ENCODE results near the gene GSG1L2.

The GSG1L2 gene

DNA sequence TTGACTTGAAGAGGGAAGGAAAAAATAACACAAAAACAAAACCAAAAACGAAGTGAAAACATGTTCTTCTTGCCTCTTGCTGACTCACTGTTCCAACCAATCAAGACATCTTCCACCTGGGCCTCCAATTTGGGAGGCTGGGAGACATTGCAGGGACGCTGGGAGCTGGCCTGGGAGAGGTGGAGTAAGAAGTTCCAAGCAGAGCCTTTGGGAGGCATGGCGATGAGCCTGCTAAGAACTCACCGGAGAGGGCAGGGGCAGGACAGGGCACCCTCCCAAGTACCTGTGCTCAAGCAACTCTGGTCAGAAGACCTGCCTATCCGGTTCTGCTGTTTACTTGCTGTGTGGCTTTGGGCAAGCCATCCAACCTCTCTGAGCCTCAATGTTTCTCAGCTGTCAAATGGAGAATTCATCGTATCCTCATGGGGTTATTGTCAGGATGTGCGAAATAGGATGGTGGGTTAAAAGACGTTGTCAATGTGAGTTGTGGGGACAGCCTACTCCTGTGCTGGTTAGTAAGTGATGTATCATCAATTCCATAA is 3.0 kb upstream of the GSG1L2 start:
- DNase-seq: no peak

DNA sequence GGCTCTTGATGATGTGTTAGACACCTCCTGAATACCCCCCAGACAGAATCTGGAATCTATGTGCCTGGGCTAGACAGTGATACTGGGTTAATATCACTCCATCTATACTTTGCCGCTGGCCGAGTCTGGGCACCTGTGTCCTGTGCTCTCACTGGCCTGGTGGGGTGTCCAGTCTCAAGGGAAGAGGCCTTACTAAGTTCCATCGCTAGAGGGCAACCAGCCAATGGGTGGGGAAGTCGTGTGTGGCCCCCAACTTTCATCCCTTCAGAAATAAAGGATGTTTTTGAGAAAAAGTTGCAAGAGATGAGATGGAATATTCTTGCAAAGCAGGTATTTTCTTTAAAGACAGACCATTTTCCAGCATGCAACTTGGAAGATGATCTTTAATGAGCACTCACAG is 2.2 kb upstream of the GSG1L2 start:
- no peak for DNase-seq

DNA sequence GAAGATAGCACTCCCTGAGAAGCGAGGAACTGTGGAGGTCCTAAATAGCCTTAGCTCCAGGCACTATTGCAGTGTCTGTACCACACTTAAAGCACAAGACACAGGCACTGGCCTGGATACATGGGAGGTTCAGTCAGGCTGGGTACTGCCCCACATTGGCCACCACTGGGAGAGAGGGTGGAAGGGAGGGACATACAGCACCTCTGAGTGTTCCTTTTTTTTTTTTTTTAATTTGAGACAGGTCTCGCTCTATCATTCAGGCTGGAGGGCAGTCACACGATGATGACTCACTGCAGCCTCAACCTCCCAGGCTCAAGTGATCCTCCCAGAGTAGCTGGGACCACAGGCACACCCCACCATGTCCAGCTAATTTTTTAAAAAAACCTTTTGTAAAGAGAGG is 1.4 kb downstream of the GSG1L2 start:
- DNase-seq: no peak

DNA sequence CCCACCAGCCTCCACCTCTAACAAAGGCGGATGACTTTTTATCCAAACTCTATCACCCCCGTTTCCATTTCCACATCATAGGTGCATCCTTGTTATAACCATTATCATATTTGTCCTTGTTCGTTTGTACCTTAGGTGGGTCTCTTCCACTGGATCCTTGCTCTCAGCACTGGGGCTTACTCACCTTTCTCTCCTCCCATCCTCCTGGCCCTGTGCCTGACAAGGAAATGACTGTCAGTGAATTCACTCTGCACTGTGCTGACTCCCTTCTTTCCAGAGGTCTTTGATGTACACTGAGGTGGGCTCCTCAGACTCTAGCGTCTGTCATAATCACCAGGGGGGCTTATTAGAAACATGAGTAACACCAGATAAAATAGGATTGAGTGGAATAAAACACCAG is 3.1 kb downstream of the GSG1L2 start:
- peak; percentile 52 for DNase-seq

DNA sequence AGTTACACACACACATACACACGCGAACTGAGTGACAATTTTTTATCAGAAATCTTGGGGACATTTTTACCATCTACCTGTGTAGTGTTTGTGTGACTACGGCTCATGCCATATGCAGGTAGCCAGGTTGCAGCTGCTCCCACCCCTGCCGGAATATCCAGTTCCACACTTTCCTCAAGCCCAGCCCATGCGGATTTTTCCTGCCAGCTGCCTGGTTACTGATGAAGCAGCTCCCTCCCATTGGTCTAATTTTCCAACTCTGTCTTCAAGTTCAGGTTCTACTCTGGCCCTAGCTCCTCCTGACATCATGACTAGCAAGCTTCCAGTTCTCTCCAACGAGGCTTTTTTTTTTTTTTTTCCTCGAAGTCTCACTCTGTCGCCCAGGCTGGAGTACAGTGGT is 4.8 kb downstream of the GSG1L2 start:
- DNase-seq: peak; percentile 45

DNA sequence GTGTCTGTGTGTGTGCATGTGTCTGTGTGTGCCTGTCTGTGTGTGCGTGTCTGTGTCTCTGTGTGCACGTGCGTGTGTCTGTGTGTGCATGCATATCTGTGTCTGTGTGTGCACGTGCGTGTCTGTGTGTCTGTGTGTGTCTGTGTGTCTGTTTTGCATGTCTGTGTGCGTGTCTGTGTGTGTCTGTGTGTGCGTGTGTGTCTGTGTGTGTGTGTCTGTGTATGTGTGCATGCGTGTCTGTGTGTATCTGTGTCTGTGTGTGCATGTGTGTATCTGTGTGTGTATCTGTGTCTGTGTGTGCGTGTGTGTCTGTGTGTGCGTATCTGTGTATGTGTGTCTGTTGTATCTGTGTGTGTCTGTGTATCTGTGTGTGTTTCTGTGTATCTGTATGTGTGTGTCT is 5.4 kb downstream of the GSG1L2 start:
- no peak for DNase-seq

DNA sequence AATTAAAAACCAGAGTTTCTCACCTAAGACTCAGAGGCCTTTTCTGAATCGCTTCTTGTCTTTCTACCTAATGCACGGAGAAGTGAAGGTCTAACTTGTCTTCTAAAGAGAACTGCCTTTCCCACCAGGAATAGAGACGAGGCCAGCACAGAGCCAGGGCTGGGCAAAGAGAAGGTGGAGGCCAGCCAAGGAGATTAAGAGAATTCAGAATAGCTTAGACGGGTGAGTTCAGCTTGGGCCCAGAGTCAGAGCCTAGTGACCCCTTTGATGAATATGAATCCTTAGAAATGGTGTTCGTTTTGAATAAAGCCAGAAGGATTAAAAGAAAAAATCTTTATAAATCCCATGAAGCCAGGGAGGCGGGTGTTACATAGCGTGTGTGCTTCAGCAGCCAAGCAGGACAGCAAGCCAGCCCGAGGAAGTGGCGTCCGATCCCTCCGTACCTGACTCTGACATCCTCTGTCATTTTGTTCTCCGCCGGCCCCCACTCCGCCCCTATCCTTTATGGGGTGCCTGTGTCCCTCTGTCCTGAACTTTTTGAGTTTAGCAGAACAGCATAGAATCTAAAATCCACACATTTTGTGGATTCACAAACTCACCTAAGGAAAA is 7.4 kb downstream of the GSG1L2 start:
- DNase-seq: no peak

DNA sequence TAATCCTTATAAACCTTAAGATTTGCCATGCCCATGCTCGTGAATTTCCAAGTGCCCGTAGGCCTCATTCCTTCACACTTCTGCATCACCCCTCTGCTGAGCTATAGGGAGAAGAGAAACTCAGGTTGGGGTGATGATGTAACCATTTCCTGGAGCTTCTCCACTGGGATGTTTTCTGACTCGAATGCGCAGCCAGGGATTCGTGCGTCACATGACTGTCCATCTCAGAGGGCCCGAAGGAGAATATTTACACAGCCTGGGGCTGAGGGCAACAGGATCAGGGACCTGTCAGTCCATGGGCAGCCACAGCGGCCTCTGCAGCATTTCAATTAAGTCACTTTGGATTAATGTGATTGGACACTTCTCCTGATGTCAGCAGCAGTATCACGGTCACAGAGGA is 8.7 kb downstream of the GSG1L2 start:
- no peak for DNase-seq

DNA sequence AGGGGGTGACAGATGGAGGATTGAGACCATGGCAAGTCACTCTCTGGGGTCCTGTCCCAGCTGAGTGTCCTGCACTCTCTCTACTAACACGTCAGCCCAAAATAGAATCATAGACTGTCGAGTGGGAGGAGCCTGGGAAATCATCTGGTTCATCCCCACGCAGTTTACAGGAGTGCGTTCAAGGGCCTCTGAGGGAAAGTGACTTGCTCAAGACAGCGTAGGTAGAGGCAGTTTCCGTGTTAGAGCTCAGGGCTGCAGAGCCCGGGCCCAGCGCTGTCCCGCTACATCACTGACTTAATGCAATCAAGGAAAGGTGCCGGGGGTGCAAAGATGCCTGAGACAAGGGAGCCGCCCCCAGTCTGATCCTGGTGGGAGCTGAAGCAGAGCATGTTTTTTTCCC is 10.3 kb downstream of the GSG1L2 start:
- DNase-seq: no peak

DNA sequence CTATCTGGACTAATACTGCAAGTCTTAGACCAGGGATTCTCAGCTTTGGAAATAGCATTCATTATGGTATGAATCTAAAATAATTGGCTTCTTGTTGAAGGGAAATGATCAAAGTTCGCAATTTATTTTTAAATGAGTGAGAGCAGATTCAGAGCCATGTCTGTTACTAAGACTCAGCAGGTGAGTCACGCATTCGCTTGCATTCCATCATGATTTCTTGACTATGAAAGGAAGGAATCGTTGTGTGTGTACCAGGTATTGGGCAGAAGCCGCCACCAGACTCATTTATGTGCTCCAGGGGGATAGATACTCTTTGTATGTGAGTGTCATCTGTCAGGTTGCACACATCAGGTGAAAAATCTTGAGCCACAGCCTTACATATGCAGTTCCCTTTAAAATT is 10.8 kb downstream of the GSG1L2 start:
- DNase-seq: no peak

DNA sequence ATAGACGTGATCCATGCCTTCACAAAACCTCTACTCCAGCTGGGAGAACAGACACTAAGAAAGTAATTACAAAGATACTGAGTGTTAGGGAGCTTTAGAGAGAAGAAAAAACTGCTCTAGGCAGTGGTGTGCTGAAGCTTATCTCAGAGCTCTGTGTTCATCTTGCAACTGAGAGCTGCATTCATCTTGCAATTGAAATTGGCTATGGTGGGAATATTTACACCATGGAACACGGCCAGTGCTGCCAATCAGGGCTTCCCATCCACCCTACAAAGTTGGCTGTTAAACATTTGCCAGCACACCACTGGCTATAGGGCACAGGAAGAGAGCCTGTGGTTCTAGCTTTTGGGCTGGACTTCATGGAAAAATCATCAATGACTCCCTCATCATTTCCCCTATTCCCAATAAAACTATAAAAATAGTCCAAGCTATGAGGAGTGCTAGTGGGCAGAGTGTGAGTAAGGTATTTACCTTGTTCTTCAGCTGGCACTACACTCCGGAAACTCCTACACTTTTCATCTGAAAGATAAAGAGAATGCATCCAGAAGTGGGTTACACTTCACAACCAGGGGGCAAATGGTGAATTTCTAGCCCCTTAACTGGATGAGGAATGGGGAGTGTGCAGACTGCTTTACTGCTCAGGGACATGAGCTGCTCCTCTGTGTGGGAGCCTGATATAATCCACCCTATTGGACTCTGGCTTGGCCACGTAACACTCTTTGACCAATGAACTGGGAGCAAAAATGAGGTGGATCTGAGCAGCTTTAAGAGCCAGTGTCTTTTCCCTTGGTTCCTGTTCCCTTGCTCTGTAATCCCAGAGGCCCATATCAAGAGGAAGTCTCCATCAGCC is 11.6 kb downstream of the GSG1L2 start:
- no peak for DNase-seq

DNA sequence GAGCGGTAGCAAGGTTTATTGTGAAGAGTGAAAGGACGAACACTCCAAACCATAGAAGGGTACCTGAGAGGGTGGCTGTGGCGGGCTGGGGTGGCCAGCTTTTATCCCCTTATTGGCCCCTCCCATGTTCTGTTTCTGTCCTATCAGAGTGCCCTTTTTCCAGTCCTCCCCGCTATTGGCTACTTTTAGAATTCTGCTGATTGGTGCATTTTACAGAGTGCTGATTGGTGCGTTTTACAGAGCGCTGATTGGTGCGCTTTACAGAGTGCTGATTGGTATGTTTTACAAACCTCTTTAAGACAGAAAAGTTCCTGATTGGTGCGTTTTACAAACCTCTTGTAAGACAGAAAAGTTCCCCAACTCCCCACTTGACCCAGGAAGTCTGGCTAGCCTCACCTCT is 12.5 kb downstream of the GSG1L2 start:
- no peak for DNase-seq

DNA sequence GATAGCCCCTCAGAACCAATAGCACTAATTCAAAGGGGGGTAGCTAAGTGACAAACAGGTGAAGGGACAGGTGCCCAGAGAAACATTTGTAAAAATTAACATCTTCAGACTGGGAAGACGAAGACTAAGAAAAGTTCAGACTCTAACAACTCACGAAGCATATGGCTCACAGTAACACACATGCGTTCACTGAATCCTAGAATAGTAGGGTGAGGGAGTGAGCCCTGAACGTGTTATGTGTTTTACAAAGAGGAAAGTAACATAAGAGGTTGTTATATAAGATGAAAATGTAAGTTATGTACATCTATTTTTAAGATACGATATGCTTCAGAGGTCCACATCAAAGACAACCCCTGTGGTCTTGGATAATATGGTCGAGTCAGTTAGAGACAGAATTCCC is 15.2 kb downstream of the GSG1L2 start:
- DNase-seq: no peak

DNA sequence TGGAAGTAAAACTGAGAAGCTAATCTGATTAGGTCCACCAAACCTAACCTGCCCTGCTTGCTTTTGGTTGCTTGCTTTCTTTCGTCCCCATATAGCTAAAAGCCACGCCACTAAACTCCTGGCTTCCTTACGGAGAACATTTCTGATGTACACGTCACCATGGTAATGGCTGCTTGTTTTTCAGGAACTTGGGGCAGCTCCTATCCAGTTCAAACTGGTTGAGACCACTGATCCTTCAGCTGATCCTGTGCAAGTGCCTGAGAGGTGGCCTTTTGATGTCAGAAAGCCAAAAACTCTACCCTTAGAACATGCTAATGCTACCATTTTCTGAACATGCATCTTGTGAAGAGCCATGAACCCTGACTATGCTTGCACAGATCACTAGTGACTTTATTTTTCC is 16.1 kb downstream of the GSG1L2 start:
- no peak for DNase-seq

DNA sequence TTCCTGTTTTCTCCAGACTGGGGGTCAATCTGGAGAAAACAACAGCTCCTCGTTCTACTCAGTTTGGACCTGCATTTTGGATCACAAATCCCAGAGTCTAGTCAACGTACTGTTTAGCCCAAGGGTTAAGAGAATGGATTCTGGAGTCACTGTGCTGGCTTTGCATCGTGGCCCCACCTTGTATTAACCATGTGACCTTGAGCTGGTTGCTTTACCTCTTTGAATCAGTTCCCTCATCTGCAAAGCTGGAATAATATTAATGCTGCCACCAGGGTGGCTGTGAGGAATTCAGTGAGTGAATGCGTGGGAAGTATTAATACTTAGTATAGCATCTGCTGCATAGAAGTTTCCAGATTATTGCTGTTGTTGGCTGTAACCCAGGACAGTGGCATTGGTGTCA is 19.2 kb downstream of the GSG1L2 start:
- DNase-seq: no peak

DNA sequence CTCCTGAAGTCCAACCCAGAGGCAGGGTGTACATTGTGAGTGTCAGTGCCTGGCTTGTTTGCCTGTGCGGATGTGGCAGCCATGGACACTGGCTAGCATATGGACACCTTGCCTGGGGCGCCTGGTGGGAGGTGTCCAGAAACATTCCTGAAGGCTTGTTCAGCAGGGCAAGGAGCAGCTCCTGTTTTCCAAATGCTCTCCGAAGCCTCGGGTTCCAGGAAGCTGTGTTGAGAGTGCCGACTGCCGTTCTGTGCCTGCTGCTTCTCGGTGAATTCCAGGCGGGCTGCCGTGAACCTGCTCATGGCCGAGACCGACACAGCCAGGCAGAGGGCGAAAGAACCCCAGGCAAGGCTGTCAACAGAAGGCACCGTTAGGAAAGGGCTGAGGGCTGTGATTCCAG is 19.6 kb downstream of the GSG1L2 start:
- DNase-seq: no peak

DNA sequence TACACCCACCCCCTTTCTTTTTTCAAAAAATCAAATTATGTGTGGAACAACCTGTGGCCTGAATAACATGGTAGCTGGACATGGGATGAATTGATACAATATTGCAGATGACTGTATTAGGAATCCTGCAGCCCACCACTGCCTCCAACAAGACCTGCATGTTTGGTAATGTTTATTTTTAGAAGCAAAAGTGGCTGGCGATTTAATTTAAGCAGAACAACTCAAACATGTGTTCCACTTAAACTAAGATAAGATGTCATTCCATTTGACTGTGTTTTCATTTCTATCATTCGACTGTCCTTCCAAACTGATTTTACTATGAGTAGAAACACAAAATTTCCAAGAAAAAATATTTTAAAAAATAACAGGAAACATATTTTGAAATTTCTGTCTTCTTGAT is 20.4 kb downstream of the GSG1L2 start:
- DNase-seq: no peak

DNA sequence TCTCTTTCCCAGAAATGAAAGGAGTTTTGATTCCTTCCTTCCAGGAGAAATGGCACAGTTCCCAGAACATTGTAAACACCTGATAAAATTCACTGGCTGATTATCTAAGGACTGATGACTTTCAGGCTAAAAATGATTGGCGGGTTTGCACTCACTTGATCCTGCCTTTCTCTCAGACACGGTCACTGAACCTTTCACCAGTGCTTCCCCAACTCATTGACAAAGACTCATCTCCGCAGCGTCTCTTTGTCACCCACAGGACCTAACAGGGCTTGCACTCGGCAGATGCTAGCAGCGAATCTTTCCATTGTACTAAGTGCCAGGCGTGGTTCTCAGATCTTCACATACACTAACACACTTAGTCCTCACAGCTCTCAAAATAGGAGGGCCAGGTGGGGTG is 23.2 kb downstream of the GSG1L2 start:
- no peak for DNase-seq

DNA sequence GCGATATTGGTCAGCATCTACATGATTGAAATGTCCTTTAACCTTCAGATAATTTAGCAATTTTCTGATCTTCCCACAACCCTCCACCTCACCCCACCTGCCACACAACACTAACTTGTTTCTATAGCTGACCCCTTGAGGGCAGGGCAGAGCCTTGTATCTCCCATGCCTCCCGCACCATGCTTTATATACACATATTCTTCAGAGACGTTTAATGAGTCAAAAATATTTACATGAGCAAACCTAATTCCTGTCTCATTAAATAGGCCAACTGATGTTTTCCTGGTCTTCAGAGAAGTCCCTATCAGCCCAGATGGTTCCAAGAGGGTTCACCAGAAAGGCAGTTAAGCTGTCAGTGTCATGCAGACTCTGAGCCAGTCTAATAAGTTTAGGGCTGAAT is 23.9 kb downstream of the GSG1L2 start:
- no peak for DNase-seq

DNA sequence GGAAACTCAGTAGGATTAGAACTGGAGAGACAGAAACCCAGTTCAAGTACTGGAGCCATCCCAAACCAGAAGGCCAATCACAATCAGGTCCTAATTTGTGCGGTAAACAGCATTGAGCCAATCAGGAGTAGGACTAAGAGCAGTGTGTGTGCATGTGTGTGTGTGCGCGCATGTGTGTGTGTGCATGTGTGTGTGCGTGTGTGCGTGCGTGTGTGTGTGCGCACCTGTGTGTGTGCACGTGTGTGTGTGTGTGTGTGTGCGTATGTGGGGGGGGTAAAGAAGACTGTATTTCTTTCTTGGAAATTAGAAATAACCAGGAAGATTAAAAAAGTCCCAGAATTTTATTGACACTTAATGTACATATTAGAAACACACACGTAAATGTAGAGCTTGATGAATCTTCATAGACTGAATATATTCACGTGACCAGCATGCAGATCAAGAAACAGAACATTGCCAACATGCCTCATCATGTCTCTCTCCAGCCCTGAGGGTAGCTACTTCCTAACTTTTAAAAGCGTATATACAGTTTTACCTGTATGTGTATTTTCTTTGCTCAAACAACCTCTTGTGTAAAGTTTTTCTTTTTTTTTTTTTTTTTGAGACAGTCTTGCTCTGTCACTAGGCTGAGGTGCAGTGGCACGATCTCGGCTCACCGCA is 29.6 kb downstream of the GSG1L2 start:
- DNase-seq: no peak

DNA sequence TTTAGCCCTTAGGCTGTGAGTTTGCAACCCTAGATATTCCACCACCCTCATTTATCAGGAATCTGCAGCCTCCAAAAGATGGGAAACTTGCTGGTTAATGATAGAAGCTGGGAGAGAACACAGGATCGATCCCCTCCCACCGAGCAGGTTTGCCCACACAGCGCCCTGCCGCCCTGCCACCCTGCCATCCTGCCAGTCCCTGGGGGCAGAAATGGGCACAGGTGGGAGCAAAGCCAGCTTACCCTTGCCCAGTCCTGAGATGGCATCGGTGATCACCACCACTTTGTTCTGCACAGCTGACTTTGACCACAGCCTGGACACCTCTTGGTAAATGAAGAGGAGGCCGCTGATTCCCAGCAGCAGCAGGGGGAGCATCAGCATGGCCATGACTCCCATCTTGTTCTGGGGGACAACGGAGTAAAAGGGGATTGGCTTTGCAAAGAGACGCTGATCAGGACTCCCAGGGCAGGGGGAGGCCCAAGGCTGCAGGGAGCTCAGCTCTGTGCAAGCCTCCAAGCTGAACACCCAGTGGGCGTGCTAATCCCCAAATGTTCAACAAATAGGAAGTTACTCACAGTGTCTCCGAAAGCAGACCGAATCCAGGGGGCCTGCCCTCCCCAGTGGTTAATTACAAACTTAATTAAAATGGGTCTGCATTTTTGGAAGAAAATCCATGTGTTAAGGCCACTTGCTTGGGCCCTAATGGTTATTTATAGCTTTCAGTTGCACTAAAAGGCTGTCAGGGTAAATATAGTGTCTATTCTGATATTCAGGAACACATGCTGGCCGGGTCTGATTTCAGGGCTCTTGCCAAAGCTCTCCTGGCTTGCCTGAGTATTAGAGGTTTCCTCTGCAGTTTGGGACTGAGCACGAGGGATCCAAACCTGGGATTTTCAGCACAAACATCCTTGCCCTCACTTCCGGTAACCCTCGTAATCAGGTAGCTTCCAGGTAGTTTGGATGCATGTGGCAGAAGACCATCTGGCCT is 30.7 kb downstream of the GSG1L2 start, which contains the start of gene DHRS7C:
Gene DHRS7C (minus strand): TSS at position 704 of the 988 bp plus-strand sequence. CDS start 308 bp downstream, at position 396.
- DNase-seq: no peak

DNA sequence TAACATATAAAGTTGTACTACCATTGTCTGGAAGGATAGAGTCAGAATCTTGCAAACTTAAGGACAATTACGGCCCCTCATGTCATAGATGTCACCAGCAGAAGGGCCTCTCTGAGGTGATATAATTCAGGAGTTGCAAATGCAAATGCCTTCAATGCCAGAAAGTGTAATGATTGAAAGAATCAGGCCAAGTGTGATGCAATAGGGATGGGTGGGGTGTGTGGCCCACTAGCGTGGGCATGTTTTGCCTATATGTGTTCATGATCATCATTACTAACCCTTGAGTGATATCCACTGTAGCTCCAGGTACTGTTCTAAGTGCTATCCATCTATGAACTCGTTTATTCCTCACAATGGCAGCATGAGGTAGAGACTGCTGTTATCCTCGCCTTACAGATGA is 31.6 kb downstream of the GSG1L2 start:
- DNase-seq: no peak

DNA sequence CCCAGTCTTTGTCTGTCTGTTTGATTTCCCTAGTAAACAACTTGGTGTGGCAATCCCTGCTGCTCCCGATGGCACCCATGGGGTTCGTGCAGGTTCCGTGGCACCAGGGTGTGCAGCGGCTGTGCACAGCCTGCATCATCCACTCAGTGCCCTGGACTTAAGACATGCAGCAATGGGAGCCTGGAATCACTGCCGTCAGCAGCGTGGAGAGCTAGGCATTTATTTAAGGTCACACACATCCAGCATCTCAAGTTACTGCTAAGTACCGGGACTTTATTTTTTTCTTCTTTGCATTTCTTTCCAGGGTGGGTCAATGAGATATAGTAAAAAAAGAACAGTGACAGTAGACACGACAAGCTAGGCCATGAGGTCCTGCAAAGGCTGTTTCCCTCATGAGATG is 33.3 kb downstream of the GSG1L2 start:
- no peak for DNase-seq

All from NCI-H524 treated with DMSO at 0.1 percent for 48 hours (cell line).